ENCODE measurements around the gene AZGP1.
"Not testable (repeated sequence)": the region's sequence is repeated elsewhere in the genome, so short reads cannot be mapped to it uniquely, and the experiment has no call there.

AZGP1 gene

DNA sequence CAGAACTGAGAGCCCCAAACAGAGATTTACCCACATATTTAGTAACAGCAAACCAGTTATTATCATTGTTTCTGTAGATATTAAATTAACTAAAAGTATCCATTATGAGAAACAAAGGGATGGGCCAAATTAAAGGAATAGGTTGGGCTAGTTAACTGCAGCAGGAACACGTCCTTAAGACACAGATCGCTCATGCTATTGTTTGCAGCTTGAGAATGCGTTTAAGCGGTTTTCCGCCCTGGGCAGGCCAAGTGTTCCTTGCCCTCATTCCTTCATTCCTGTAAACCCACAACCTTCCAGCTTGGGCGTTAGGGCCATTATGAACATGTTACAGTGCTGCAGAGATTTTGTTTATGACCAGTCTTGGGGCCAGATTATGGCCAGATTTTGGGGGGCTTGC is 25.0 kb downstream of the AZGP1 start:
- DNase-seq (ENCODE audit: low read depth) = not testable (repeated sequence)

DNA sequence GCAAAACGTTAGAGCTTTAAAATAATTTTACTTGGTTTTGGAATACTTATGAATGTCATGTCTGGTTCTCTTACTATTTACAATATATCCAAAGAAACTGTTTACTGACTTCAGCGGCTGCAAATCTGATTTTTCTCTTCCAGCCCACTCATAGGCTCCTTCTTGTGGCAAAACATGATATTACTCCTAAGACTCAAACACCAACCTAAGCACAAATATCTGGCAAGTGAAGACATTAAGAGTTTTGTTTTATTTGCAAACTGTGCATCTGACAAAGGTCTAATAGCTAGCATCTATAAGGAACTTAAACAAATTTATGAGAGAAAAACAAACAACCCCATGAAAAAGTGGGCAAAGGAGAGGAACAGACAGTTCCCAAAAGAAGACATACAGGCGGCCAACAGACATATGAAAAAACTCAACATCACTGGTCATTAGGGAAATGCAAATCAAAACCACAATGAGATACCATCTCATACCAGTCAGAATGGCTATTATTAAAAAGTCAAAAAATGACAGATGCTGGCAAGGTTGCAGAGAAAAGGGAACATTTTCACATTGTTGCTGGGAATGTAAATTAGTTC is 26.1 kb downstream of the AZGP1 start:
- no peak for DNase-seq (ENCODE audit: low read depth)

DNA sequence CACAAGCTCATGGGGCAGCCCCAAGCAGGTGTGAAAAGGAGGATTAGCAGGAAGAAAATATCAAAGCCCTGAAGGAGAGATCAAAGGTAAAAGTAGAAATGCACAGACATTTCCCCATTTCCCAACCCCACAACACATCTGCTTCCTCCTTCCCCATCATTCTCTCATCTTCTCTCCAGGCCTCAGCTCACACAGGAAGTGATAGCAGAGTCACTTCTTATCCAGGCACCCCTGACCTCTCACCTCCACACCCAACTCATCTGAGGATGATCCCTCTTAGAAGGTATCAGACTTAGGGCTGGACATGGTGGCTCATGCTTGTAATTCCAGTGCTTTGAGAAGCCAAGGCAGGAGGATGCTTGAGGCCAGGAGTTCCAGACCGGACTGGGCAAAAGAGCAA is 28.2 kb downstream of the AZGP1 start:
- DNase-seq (ENCODE audit: low read depth) = no peak

DNA sequence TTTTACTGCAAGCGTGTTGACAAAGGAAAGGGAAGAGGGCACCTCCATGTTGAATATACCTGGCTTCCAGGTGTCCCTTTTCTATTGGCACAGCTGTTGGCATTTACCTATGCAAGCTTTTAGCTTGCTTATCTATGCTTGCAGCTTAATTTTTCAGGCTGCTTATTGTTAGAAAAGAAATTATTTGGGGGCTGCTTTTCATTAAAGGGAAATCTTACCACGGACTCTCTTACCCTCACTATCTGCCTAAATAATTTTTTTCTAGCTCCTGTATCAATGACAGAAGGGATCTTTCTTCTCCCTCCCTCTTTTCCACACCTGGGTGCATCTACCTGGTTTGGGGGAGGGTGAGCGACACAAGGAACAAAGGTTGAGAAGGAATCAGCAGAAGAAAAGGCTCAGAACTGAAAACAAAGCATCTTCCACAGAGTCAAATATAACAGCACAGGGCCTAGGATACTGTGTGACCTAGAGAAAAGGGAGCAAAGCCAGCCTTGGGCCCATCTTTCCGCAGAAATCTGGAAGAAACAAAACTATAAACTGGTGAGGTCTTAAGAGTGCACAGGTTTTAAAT is 31.2 kb downstream of the AZGP1 start:
- DNase-seq (ENCODE audit: low read depth) = no peak

DNA sequence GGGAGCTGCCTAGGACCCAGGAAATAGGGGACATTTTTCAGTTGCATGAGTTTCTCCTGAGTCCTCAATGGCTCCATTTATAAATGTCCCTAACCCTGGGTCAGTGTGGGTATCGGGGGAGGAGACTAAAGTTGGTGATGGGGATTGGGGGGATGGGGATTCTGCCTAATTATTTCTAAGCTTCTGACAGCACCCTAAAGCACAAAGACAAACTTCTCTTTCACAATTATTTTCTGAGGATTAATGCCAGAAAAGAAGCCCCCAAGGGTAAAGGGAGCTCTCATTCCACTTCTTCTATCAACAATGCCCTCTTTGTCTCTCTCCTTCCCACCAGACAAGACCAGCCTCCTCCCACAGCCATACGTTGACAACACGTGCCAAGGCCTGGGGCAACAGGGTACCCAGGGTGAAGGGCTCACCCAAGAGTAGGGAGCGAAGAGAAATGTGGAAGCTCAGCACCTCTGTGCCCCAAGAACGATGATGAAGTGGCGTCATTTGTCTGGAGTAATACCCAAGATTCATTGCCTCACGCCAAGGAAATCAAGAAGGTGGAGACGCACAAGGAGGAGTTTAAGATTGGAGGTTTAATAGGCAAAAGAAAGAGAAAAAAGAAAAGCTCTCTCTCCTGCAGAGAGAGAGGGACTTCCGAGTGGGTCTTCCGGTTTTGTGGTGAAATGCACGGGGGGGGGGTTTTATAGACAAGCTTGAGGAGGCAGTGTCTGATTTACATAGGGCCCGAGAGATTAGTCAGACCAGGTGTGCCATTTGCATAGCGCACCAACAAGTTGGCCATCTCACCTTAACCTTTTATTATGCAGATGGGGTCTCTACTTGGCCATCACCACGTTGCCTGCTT is 32.0 kb downstream of the AZGP1 start:
- no peak for DNase-seq (ENCODE audit: low read depth)

DNA sequence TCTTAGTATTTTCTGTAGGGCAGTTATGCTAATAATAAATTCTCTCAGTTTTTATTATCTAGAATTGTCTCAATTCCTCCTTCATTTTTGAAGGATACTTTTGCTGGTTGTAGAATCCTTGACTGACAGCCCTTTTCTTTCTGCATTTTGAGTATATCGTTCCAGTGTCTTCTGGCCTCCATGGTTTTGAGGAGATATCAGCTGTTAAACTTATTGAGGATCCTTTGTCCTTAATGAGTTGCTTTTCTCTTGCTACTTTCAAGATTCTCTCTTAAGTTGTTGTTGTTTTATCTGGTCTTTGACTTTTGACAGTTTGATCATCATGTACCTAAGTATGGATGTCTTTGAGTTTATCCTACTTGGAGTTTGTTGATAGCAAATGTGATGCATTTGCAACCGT is 37.5 kb downstream of the AZGP1 start:
- no peak for DNase-seq (ENCODE audit: low read depth)

DNA sequence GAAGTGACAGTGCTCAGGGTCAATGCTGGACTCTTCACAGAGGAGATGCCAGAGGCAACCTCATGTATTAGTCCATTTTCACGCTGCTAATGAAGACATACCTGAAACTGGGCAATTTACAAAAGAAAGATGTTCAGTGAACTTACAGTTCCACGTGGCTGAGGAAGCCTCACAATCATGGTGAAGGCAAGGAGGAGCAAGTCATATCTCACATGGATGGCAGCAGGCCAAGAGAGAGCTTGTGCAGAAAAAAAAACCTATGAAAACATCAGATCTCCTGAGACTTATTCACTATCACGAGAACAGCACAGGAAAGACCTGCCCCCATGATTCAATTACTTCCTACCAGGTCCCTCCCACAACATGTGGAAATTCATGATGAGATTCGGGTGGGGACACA is 40.8 kb downstream of the AZGP1 start:
- DNase-seq (ENCODE audit: low read depth) = not testable (repeated sequence)

DNA sequence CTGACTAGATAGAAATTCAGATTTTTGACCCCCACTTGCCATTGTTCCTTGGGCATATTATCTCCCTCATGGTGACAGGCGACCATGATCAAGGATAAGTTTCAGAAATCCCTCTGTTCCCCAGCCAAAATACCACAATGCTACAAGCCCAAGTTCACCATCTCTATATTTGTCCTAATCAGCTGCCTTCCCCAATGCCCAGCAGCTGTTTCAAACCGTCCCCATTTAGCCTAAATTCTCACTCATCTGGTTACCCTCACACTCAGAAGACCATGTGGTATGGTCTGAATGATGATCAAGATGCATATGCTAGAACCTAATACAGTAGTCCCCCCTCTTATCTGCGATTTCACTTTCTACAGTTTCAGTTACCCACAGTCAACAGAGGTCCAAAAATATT is 45.5 kb downstream of the AZGP1 start:
- DNase-seq (ENCODE audit: low read depth) = no peak

DNA sequence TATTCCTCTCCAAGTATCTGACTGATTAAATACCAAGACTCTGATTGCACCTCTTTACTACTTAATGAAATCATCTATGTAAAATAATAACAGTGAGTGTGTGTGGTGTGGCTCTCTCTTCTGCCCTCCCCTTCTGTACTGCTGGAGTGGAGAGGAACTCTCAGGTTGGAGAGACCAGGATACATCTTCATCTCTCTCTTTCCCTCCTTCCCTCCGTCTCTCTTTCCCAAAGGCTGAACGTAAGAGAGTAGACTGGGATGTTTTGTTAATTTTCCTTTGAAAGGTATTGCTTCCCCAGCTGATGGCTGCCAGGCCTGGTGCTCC is 46.1 kb downstream of the AZGP1 start:
- DNase-seq (ENCODE audit: low read depth) = no peak

DNA sequence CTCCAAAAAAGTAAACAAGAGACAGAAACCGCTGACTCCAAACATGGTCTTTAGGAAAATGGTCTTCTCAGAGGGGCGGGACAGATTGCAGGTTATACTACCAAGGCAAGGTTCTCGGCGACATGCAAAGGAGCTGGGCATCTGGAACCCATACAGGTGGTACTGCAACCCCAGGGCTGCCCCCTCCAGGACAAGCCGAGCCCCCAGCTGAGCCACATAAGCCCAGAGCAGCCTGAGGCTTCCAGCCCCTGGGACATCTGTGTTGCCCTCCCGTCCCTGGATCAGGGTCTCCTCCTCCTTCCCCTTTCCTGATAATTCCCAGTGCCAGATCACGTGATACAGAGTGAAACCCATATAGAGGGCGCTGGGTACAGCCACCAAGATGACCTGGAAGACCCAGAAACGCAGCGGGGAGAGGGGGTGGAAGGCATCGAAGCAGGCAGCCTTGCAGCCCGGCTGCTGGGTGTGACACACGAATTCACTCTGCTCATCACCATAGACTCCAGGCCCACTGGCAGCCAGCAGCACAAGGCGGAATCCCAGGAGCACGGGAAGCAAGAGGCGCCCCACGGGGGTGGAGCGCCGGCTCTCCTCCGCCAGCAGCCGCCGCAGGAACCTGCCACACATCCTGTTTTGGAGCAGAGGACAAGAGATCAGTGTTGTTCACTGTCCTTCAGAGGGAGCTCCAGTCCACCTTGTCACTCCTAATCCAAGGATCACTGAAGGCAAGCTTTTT is 46.7 kb downstream of the AZGP1 start, which contains the start of gene GJC3:
Gene GJC3, minus strand, starts transcription at position 627 of the 736 bp plus-strand sequence. Its CDS starts 0 bp downstream, at position 627.
- peak; percentile 17 for DNase-seq (ENCODE audit: low read depth)

DNA sequence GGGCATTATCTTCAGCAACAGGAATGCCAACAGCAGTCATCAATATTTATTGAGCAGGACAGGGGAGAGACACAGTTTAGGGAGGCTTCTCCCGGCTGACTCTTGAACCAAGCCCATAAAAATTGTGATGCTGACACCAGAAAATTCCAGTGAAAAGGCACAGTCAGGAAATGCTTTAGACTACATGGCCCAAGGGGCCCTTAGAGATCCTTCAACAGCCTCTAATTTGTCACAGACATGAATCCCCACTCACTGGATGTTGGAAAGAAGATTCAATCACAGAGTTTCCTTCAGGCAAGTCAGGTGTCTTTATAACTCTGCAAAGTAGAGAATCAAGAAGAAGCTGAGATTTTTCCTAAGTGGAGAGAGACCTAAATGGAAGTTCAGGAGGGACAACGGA is 47.6 kb downstream of the AZGP1 start:
- no peak for DNase-seq (ENCODE audit: low read depth)

DNA sequence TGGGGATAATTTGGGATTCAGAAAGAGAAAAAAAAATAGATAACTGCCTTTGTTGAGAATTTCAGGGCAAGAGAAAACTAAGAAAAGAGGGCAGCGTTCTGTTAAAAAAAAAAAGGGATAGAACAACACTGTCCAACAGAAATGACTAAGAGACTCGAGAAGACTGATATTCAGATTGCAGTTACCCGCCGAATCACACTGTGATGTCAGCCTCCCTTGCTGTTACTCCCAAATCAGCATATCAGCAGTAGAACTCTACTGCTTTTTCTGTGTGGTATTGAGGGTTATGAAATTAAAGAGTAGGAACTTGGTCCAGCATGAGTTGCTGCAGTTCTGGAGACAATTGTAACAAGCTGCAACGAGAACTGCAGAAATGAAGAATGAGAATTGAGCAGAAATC is 48.3 kb downstream of the AZGP1 start:
- DNase-seq (ENCODE audit: low read depth) = no peak

DNA sequence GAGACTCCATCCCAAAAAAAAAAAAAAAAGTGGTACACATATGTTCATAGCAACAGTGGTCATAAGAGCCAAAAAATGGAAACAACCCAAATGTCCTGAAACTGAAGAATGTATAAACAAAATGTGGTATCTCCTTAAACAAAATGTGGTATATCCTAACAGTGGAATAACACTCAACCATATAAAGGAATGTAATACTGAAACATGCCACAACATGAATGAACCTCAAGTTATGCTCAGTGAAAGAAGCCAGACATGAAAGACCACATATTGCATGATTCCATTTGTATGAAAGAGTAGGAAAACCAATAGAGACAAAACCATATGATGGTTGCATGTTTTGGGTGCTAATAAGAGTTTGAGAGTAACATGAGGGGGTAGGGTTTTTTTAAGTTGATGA is 49.5 kb downstream of the AZGP1 start:
- DNase-seq (ENCODE audit: low read depth) = no peak

DNA sequence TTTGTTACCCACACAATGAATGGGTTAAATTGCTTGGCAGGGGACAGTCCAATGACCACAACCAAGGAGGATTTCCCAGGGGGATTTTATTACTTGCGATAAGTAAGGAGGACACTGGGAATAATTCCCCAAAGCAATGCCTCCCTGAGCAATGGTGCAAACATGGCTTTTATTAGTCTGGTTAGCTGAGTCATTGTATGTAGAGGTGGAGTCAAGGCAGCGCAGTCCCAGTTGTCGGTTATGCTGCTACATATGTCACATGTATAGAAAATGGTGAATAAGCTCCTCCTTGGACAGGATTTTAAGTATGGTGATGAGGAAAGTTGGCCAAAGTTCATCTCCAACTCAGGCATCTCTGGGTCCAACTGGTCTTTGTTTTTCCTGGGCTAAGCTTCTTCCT is 52.6 kb downstream of the AZGP1 start:
- no peak for DNase-seq (ENCODE audit: low read depth)

DNA sequence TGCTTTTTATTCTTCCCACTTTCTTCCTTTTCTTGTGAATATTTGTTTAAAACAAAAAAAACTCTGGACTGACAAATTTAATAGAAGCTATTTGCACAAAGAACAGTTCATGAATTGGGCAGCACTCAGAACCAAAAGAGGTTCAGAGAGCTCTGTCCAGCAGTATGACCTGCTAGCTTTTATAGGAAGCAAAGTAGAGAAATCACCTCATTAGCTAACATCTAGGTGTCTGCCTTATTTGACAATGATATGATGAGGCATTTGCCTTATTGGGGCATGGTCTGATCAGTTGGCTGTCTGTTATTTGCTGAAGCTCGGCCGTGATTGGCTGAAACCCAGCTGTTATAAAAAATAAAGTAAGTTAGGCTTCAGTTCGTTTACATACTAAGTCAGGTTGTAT is 55.7 kb downstream of the AZGP1 start:
- no peak for DNase-seq (ENCODE audit: low read depth)

DNA sequence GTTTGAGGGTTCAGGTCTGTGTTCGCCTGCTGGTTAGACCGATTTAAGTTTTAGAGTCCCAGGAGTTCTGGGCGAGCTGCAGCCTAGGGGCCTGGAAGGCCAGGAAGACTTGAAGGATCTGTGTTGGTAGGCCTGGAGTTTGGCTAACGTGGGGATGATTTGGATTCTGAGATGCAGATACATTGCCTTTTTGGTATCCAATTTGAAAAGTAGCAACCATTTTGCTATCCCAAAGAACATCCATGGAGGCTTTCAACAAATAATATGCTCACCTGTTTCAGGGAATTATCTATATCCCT is 56.1 kb downstream of the AZGP1 start:
- no peak for DNase-seq (ENCODE audit: low read depth)

DNA sequence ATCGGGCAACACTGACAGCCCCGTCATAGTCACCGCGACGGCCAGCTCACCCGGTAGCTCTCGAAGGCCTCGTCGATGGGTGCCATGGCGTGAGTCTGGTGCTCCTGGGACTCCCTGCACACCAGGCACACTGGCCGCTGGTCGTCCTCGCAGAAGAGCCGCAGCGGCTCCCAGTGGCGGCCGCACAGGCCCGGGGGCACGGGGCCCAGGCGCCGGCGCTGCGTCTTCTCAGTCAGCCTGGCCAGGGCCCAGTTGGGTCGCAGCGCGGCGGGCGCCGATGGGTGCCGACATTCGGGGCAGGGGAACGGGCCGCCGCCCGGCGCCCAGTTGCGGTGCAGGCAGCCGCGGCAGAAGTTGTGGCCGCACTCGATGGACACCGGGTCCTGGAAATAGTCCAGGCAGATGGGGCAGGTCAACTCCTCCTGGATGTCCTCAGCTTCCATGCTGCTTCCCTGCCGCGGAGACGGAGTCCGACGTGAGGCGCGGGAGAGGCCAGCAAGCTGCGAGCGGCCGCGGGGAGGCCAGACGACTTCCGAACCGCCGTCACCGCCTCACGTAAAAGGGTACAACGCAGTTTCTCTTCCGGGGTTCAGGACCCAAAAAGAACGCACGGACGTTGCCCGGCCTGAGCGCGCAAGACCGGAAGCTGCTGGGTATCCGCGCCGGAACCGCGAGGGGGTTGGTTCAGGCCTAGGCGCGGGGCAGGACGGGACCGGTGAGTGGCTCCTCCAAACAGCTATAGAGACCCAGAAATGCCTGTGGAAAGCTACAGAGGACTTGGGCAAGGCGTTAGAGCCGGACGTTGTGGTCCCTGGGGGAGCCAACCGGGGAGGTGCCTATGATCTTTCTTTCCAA is 56.6 kb downstream of the AZGP1 start, which contains the start of gene TRIM4:
Gene TRIM4, minus strand, starts transcription at position 572 of the 855 bp plus-strand sequence. Its CDS starts 129 bp downstream, at position 443.
- DNase-seq (ENCODE audit: low read depth) = peak; percentile 81
